SK-N-DZ (cell line): ENCODE results near the gene ATP13A1. TPM values are rescaled to one million over a fixed set of nuclear protein-coding genes. Genes with fewer than 3 reads are reported as not detected.
A peak's percentile ranks its signal among the peaks of the same experiment; 100 is the strongest.
"Not testable (repeated sequence)": the region's sequence is repeated elsewhere in the genome, so short reads cannot be mapped to it uniquely, and the experiment has no call there.

Source experiments
- DNase-seq: peaks from one replicate; pipeline ENCODE4 v3.0.0-alpha.2; 2015; ENCODE audit warnings: low spot score
- polyA plus RNA-seq, 2 experiments: library from polyadenylated mRNA; depleted of rRNA; stranded (reverse); fragments of >200 nt; gene quantifications; 2 replicates each; pipeline ENCODE4 v1.2.3, GENCODE V29; 2014

ATP13A1 gene
- 41.5 and 75.3 TPM in 2 replicates for polyA plus RNA-seq (2014; cell fraction: cytosol; rRNA removed)
- 354 and 380 TPM in 2 replicates for polyA plus RNA-seq (2014; cell fraction: nucleus; rRNA removed)

GRCh38 chr19:19663256-19664120 lies at the start of gene ATP13A1:
Gene ATP13A1, minus strand, starts transcription at chr19:19663676. Its CDS starts 10 bp downstream, at chr19:19663666.
- DNase-seq: peak; percentile 98

DNA sequence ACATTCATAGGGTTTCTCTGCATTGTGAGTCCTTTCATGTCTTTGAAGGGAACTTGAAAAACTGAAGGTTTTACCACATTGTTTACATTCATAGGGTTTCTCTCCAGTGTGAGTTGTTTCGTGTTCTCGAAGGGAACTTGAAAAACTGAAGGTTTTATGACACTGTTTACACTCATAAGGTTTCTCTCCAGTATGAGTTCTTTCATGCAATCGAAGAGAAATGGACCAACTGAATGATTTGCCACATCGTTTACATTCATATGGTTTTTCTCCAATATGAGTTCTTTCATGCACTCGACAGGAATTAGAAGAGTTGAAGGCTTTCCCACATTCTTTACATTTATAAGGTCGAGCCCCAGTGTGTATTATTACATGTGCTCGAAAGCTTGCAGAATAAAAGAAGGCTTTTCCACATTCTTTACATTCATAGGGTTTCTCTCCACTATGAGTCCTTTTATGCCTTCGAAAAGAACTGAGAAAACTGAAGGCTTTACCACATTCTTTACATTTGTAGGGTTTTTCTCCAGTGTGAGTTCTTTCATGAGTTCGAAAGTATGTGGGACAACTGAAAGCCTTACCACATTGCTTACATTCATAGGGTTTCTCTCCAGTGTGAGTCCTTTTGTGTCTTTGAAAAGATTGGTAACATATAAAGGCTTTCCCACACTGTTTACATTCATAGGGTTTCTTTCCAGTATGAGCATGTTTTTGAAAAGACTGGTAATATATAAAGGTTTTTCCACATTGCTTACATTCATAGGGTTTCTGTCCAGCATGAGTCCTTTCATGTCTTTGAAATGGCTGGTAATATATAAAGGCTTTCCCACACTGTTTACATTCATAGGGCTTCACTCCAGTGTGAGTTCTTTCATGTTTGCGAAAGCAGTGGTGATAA lies 48.7 kb upstream of the ATP13A1 start:
- no peak for DNase-seq

DNA sequence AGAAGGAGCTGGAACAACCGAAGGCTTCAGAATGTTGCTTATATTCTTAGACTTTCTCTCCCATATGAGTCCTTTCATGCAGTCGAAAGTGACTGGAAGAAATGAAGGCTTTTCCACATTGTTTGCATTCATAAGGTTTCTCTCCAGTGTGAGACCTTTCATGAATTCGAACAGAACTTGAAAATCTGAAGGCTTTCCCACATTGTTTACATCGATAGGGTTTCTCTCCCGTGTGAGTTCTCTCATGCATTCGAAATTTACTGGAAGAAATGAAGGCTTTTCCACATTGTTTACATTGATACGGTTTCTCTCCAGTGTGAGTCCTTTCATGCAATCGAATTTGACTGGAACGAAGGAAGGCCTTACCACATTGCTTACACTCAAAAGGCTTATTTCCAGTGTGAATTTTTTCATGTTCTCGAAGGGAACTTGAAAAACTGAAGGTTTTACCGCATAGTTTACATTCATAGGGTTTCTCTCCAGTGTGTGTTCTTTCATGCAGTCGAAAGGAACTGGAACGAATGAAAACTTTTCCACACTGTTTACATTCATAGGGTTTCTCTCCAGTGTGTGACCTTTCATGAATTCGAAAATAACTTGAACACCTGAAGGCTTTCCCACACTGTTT lies 47.9 kb upstream of the ATP13A1 start:
- DNase-seq: no peak

- no peak for DNase-seq
These were observed 47.0 kb upstream of the ATP13A1 start for GRCh38 chr19:19710506-19710905.

- no peak for DNase-seq
These were observed 41.4 kb upstream of the ATP13A1 start for GRCh38 chr19:19704836-19705235.

DNA sequence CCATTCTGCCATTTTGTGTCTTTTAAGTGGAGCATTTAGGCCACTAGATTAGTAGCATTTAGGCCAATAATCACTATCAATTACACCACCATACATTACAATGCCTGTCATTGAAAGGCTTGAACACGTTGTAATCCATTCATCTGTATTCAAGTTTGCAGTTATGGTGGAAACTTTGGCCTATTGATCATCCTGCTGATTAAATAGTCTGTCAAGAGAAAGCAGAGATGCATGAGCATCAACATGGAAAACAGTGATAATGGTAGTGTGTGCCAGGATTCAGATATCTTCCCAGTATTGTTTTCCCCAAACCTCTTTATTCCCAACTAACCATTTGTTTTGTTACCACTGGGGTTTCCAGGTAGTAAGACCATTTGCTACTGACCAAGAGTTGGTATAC lies 37.0 kb upstream of the ATP13A1 start:
- DNase-seq: not testable (repeated sequence)

- no peak for DNase-seq
These were observed 34.1 kb upstream of the ATP13A1 start for GRCh38 chr19:19697589-19697988.

GRCh38 chr19:19696386-19696785 lies 32.9 kb upstream of the ATP13A1 start:
- no peak for DNase-seq

DNA sequence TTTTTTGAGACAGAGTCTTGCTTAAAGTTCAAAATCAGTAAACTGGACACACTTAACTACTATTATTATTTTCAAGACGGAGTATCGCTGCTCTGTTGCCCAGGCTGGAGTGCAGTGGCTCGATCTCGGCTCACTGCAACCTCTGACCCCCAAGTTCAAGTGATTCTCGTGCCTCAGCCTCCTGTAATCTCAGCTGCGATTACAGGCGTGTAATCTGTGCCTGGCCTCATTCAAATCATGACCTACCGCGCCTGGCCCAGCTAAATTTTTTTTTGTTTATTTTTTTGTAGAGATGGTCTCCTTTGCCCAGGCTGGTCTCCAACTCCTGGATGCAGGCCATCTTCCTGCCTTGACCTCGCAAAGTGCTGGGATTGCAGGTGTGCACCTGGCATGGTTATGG lies 28.2 kb upstream of the ATP13A1 start:
- DNase-seq: no peak

GRCh38 chr19:19689023-19689422 lies 25.5 kb upstream of the ATP13A1 start:
- not testable (repeated sequence) for DNase-seq

DNA sequence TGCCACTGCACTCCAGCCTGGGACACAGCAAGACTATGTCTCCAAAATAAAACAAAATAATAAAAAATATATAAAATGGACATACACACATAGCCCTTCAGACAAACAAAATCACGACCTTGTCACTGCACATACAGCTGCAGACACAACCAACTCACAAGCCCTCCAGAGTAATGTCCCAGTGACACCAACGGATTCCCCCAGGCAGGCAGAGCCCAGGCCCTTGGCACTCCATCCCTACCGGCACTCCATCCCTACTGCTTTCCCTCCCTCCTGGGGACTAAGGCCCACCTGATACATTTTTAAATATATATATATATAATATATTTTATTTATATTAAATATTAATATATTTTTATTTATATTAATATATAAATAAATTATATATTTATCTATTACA lies 23.6 kb upstream of the ATP13A1 start:
- DNase-seq: no peak

- no peak for DNase-seq
These were observed 23.1 kb upstream of the ATP13A1 start for GRCh38 chr19:19686580-19686979.

- not testable (repeated sequence) for DNase-seq
These were observed 22.6 kb upstream of the ATP13A1 start for GRCh38 chr19:19686119-19686518.

- no peak for DNase-seq
These were observed 15.9 kb upstream of the ATP13A1 start for GRCh38 chr19:19679176-19680073.

GRCh38 chr19:19677579-19677978 lies 14.1 kb upstream of the ATP13A1 start:
- DNase-seq: no peak

DNA sequence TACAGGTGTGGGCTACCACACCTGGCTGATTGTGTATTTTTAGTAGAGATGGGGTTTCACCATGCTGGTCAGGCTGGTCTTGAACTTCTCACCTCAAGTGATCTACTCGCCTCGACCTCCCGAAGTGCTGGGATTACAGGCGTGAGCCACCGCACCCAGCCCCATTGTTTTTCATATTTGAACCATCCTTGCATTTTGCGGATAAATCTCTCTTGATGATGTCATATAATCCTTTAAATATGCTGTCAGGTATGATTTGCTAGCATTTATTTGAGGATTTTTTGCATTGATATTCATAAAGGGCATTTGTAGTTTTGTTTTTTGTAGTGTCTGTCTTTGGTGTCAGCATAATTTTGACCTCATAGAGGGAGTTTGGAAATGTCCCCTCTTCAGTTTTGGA lies 10.8 kb upstream of the ATP13A1 start:
- DNase-seq: no peak

- no peak for DNase-seq
These were observed 9.3 kb upstream of the ATP13A1 start for GRCh38 chr19:19672816-19673215.

GRCh38 chr19:19670070-19670551 lies 6.6 kb upstream of the ATP13A1 start:
- DNase-seq: no peak

DNA sequence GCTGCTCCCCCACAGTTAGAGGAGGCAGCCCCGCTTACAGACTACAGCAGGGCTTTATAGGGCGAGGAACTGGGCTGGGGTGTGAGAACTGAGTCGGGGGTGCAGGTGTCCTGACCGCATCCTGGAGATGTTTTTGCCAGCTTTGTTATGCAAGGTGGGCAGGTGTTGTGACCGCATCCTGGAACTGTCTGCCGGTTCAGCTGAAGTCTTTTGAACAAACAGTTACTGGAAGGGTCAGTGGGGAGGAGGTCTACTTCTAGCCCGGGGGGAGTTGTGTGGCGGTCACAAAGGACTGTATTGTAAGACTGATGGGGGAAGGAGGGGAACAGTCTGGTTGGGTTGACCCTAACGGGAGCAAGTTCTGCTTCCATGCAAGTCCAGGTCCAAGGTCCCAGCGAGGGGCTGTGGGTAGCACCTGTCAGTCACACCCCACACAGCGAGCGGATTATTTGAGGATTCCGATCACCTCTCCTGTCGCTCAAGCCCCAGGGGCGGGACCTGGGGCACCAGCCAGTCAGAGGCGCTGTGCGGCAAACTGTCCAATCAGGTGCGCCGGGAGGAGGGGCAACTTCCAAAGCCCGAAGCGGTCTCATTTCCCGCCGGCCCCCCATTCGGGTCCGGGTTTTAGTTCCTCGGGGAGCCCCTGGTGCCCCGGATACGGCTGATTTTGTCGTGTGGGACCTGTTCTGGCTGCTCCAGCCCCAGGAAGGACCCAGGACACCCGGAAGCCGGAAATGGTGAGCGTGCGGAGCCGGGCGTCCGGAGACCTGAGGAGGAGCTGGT lies 4.9 kb upstream of the ATP13A1 start, which contains the start of gene ZNF101:
TSS of gene ZNF101 (plus strand) at position 610 of the 783 bp plus-strand sequence. CDS start at position 735, 125 bp downstream.
- DNase-seq: peak; percentile 91
